PC-9 (cell line): ENCODE measurements around the gene CDK13.

ENCODE experiments used
- EZH2 ChIP-seq: fragments of 200-600 bp; sonication (generic); IDR thresholded peaks from 2 replicates; pipeline ENCODE4 v1.8.0; 2017; ENCODE audit warnings: antibody characterized with exemption, low read depth
- TF ChIP-seq, protein P1 (sequence below): fragments of 200-600 bp; sonication (generic); conservative IDR thresholded peaks from 2 replicates; pipeline ENCODE4 v1.6.1; 2017; ENCODE audit warnings: mixed run types, antibody characterized with exemption, mild to moderate bottlenecking, moderate library complexity

DNA sequence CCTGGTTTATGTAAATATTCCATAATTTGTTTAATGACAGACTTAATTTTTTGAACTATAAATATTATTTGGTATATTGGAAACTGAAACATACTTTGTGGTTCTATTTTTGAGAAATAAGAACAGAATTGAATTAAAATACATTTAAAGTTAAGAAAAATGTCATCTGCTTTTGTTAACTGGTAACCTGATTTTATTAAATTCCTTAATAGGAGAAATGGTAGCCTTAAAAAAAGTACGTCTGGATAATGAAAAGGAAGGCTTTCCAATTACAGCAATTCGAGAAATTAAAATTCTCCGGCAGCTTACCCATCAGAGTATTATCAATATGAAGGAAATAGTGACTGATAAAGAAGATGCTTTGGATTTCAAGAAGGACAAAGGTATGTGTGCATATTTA lies 51.6 kb downstream of the CDK13 start:
- TF ChIP-seq EZH2 = no peak
- TF ChIP-seq, protein P1, sequence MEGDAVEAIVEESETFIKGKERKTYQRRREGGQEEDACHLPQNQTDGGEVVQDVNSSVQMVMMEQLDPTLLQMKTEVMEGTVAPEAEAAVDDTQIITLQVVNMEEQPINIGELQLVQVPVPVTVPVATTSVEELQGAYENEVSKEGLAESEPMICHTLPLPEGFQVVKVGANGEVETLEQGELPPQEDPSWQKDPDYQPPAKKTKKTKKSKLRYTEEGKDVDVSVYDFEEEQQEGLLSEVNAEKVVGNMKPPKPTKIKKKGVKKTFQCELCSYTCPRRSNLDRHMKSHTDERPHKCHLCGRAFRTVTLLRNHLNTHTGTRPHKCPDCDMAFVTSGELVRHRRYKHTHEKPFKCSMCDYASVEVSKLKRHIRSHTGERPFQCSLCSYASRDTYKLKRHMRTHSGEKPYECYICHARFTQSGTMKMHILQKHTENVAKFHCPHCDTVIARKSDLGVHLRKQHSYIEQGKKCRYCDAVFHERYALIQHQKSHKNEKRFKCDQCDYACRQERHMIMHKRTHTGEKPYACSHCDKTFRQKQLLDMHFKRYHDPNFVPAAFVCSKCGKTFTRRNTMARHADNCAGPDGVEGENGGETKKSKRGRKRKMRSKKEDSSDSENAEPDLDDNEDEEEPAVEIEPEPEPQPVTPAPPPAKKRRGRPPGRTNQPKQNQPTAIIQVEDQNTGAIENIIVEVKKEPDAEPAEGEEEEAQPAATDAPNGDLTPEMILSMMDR = no peak
